Measurements from ENCODE around the gene GLE1.
A peak's percentile ranks its signal among the peaks of the same experiment; 100 is the strongest.
"Not testable (repeated sequence)": the region's sequence is repeated elsewhere in the genome, so short reads cannot be mapped to it uniquely, and the experiment has no call there.

GLE1 gene

GRCh38 chr9:128552744-128553440 lies 48.4 kb downstream of the GLE1 start:
- DNase-seq = peak in 4 of 6 experiments; percentile 46 to 72 (median 70)

- DNase-seq = peak in 1 of 6 experiments; percentile 8
These were observed 49.2 kb downstream of the GLE1 start for GRCh38 chr9:128553728-128554127.

GRCh38 chr9:128554155-128554862 lies 49.8 kb downstream of the GLE1 start:
- DNase-seq = peak in 1 of 6 experiments; percentile 10

- no peak for DNase-seq
These were observed 50.7 kb downstream of the GLE1 start for GRCh38 chr9:128555180-128555721.

GRCh38 chr9:128556276-128556675 lies 51.8 kb downstream of the GLE1 start:
- no peak for DNase-seq

- no peak for DNase-seq
These were observed 52.6 kb downstream of the GLE1 start for GRCh38 chr9:128556926-128557634.

- DNase-seq = peak in 3 of 6 experiments; percentile 10 to 19 (median 10)
These were observed 54.2 kb downstream of the GLE1 start for GRCh38 chr9:128558431-128559310.

GRCh38 chr9:128565578-128565977 lies 61.1 kb downstream of the GLE1 start:
- DNase-seq = no peak

- no peak for DNase-seq
These were observed 64.1 kb downstream of the GLE1 start for GRCh38 chr9:128568470-128569078.

GRCh38 chr9:128575469-128575868 lies 71.0 kb downstream of the GLE1 start:
- no peak for DNase-seq

GRCh38 chr9:128575916-128576315 lies 71.4 kb downstream of the GLE1 start:
- DNase-seq = no peak

GRCh38 chr9:128577206-128577605 lies 72.7 kb downstream of the GLE1 start:
- DNase-seq = no peak

- DNase-seq = no peak
These were observed 74.7 kb downstream of the GLE1 start for GRCh38 chr9:128579194-128579593.

GRCh38 chr9:128580731-128581130 lies 76.2 kb downstream of the GLE1 start:
- DNase-seq = no peak

- not testable (repeated sequence) for DNase-seq
These were observed 80.6 kb downstream of the GLE1 start for GRCh38 chr9:128585155-128585554.

- DNase-seq = not testable (repeated sequence)
These were observed 82.4 kb downstream of the GLE1 start for GRCh38 chr9:128586934-128587333.

GRCh38 chr9:128587453-128587852 lies 82.9 kb downstream of the GLE1 start:
- DNase-seq = peak; percentile 4 to 73 (median 42)

GRCh38 chr9:128588581-128589233 lies 84.2 kb downstream of the GLE1 start:
- no peak for DNase-seq

All from stimulated activated naive CD4-positive, alpha-beta T cell (primary cell).